ENCODE data around the gene SLC4A5.
A peak's percentile ranks its signal among the peaks of the same experiment; 100 is the strongest.
"Not testable (repeated sequence)": the region's sequence is repeated elsewhere in the genome, so short reads cannot be mapped to it uniquely, and the experiment has no call there.

SLC4A5 gene

GRCh38 chr2:74199275-74199701 is 143.9 kb downstream of the SLC4A5 start:
- FAIRE-seq, result no peak
- DNase-seq (ENCODE audit: insufficient read length, low spot score), result no peak
- TF ChIP-seq POU2F2 (IDR thresholded peaks at IDR 0.05; ENCODE audit: low read depth, low read length) (0 out of 2 replicates have a peak, but pooled peaks have one; percentile 10), POLR2A (IDR thresholded peaks at IDR 0.05; ENCODE audit: low read depth, low read length) (peak; percentile 49), TAF1 (IDR thresholded peaks at IDR 0.05; ENCODE audit: low read depth, low read length) (no peak), PAX5 (IDR thresholded peaks at IDR 0.05; ENCODE audit: insufficient read depth, low read length, severe bottlenecking) (no peak), POLR2AphosphoS5 (IDR thresholded peaks at IDR 0.05; ENCODE audit: low read depth, low read length) (no peak), SPI1 (IDR thresholded peaks at IDR 0.05; ENCODE audit: low read depth, low read length) (no peak)

- peak; percentile 95 for FAIRE-seq
- DNase-seq (ENCODE audit: insufficient read length, low spot score), result peak; percentile 88
- peak; percentile 98 for TF ChIP-seq POLR2A (IDR thresholded peaks at IDR 0.05; ENCODE audit: low read depth, low read length)
- no peak; the same call in 1 of the 2 replicates for TF ChIP-seq SPI1 (IDR thresholded peaks at IDR 0.05; ENCODE audit: low read depth, low read length)
- TF ChIP-seq POU2F2 (IDR thresholded peaks at IDR 0.05; ENCODE audit: low read depth, low read length), result peak; percentile 92
- TF ChIP-seq TAF1 (IDR thresholded peaks at IDR 0.05; ENCODE audit: low read depth, low read length), result peak; percentile 96
- TF ChIP-seq PAX5 (IDR thresholded peaks at IDR 0.05; ENCODE audit: insufficient read depth, low read length, severe bottlenecking), result no peak
- TF ChIP-seq POLR2AphosphoS5 (IDR thresholded peaks at IDR 0.05; ENCODE audit: low read depth, low read length), result peak; percentile 99
Observed at GRCh38 chr2:74198461-74199274, 144.5 kb downstream of the SLC4A5 start, which contains the start of gene MTHFD2. MTHFD2 (plus strand) TSS chr2:74198615; CDS start chr2:74198642, 27 bp downstream.

GRCh38 chr2:74198023-74198460 is 145.2 kb downstream of the SLC4A5 start:
- FAIRE-seq (no peak), DNase-seq (ENCODE audit: insufficient read length, low spot score) (no peak)
- TF ChIP-seq POU2F2 (IDR thresholded peaks at IDR 0.05; ENCODE audit: low read depth, low read length), result no peak
- TF ChIP-seq POLR2AphosphoS5 (IDR thresholded peaks at IDR 0.05; ENCODE audit: low read depth, low read length), result no peak
- TF ChIP-seq POLR2A (IDR thresholded peaks at IDR 0.05; ENCODE audit: low read depth, low read length), result no peak
- peak; percentile 26; the same call in 1 of the 2 replicates for TF ChIP-seq SPI1 (IDR thresholded peaks at IDR 0.05; ENCODE audit: low read depth, low read length)
- no peak for TF ChIP-seq PAX5 (IDR thresholded peaks at IDR 0.05; ENCODE audit: insufficient read depth, low read length, severe bottlenecking)

- DNase-seq (ENCODE audit: insufficient read length, low spot score), result no peak
- FAIRE-seq, result no peak
Observed at GRCh38 chr2:74197049-74197448, 146.2 kb downstream of the SLC4A5 start.

DNA sequence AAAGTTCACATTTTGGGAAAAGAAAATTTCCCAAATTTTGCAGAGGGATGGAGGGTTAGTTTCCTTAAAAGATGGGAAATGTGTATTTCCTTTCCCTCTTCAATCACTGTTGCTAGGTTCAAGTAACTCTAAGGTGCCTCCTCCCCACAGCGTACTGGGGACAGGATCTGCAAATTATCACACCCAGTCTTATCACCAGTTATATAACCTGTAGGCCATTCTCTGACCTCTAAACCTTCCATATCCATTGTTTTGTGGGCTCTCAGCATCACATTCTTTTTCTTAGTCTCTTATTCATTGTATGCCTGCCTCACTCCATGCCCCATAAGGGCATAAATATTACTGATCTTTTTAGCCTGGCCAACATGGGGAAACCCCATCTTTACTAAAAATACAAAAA is 148.4 kb downstream of the SLC4A5 start:
- TF ChIP-seq POLR2A (IDR thresholded peaks at IDR 0.05; ENCODE audit: low read depth, low read length), result no peak
- FAIRE-seq (no peak), DNase-seq (ENCODE audit: insufficient read length, low spot score) (no peak)

More at GRCh38 chr2:74197049-74197448, 146.2 kb downstream of the SLC4A5 start:
- TF ChIP-seq POLR2AphosphoS5 (IDR thresholded peaks at IDR 0.05; ENCODE audit: low read depth, low read length) (no peak), SPI1 (IDR thresholded peaks at IDR 0.05; ENCODE audit: low read depth, low read length) (no peak), POLR2A (IDR thresholded peaks at IDR 0.05; ENCODE audit: low read depth, low read length) (no peak), POU2F2 (IDR thresholded peaks at IDR 0.05; ENCODE audit: low read depth, low read length) (no peak), TAF1 (IDR thresholded peaks at IDR 0.05; ENCODE audit: low read depth, low read length) (no peak), PAX5 (IDR thresholded peaks at IDR 0.05; ENCODE audit: insufficient read depth, low read length, severe bottlenecking) (no peak)

DNA sequence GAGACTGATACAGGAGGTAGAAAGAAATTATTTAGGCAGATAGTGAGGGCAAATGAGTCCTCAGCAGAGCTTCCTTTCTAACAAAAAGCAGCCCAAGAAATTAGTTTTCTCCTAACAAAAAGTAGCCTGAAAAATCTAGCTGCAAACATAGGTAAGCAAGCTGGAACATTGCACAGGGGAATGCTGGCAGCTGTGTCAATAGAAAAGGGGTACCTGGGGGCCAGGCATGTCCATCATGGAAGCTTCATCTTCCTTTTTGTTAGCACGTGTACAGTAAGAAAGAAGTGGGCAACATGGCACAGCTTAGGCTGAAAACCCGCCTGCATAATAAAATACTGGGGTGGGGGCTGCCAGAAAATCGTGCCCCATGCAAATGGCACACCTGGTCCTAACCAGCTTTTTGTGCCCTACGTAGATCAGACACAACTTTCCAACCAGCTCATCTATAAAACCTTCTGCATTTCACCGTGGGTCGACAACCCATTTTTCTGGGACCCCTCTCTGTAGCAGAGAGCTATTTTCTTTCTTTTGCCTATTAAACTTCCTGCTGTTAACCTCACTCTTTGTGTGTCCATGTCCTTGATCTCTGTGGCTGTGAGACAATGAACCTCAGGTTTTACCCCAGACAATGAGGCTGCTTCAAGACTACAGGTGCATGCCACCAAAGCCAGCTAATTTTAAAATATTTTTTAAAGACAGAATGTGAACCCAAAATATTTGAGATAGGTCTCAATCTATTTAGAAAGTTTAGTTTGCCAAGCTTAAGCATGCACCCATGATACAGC is 151.4 kb downstream of the SLC4A5 start:
- TF ChIP-seq POLR2AphosphoS5 (IDR thresholded peaks at IDR 0.05; ENCODE audit: low read depth, low read length) (no peak), SPI1 (IDR thresholded peaks at IDR 0.05; ENCODE audit: low read depth, low read length) (no peak), POU2F2 (IDR thresholded peaks at IDR 0.05; ENCODE audit: low read depth, low read length) (no peak), PAX5 (IDR thresholded peaks at IDR 0.05; ENCODE audit: insufficient read depth, low read length, severe bottlenecking) (no peak), POLR2A (IDR thresholded peaks at IDR 0.05; ENCODE audit: low read depth, low read length) (no peak), TAF1 (IDR thresholded peaks at IDR 0.05; ENCODE audit: low read depth, low read length) (no peak)
- FAIRE-seq (no peak), DNase-seq (ENCODE audit: insufficient read length, low spot score) (no peak)

- TF ChIP-seq SPI1 (IDR thresholded peaks at IDR 0.05; ENCODE audit: low read depth, low read length) (no peak), PAX5 (IDR thresholded peaks at IDR 0.05; ENCODE audit: insufficient read depth, low read length, severe bottlenecking) (no peak), POLR2AphosphoS5 (IDR thresholded peaks at IDR 0.05; ENCODE audit: low read depth, low read length) (no peak)
- FAIRE-seq (no peak), DNase-seq (ENCODE audit: insufficient read length, low spot score) (no peak)
Observed at GRCh38 chr2:74188696-74189095, 154.5 kb downstream of the SLC4A5 start.

- FAIRE-seq (no peak), DNase-seq (ENCODE audit: insufficient read length, low spot score) (no peak)
- no peak for TF ChIP-seq SPI1 (IDR thresholded peaks at IDR 0.05; ENCODE audit: low read depth, low read length)
- no peak for TF ChIP-seq POLR2AphosphoS5 (IDR thresholded peaks at IDR 0.05; ENCODE audit: low read depth, low read length)
- TF ChIP-seq PAX5 (IDR thresholded peaks at IDR 0.05; ENCODE audit: insufficient read depth, low read length, severe bottlenecking), result no peak
- no peak for TF ChIP-seq POLR2A (IDR thresholded peaks at IDR 0.05; ENCODE audit: low read depth, low read length)
- no peak for TF ChIP-seq POU2F2 (IDR thresholded peaks at IDR 0.05; ENCODE audit: low read depth, low read length)
- no peak for TF ChIP-seq TAF1 (IDR thresholded peaks at IDR 0.05; ENCODE audit: low read depth, low read length)
Observed at GRCh38 chr2:74188018-74188601, 155.1 kb downstream of the SLC4A5 start.

DNA sequence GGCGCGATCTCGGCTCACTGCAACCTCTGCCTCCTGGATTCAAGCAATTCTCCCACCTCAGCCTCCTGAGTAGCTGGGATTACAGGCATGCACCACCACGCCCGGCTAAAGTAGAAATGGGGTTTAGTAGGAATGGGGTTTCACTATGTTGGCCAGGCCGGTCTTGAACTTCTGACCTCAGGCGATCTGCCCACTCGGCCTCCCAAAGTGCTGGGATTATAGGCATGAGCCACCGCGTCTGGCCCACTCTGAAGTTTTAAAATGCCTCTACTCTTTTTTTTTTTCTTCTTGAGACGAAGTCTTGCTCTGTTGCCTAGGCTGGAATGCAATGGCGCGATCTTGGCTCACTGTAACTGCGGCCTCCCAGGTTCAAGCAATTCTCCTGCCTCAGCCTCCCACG is 156.5 kb downstream of the SLC4A5 start:
- FAIRE-seq; DNase-seq (ENCODE audit: insufficient read length, low spot score): not testable (repeated sequence)
